Raji (cell line): Measurements from ENCODE around the gene SLC6A6.

Source experiments
- POLR2A ChIP-seq: IDR thresholded peaks from 2 replicates; pipeline ENCODE4 v1.6.1; 2011; ENCODE audit warnings: low read depth, low read length, control low read depth; ENCODE audit not compliant: insufficient read depth

The SLC6A6 gene

GRCh38 chr3:14506626-14507304 lies 104.4 kb downstream of the SLC6A6 start:
- no peak for TF ChIP-seq POLR2A

DNA sequence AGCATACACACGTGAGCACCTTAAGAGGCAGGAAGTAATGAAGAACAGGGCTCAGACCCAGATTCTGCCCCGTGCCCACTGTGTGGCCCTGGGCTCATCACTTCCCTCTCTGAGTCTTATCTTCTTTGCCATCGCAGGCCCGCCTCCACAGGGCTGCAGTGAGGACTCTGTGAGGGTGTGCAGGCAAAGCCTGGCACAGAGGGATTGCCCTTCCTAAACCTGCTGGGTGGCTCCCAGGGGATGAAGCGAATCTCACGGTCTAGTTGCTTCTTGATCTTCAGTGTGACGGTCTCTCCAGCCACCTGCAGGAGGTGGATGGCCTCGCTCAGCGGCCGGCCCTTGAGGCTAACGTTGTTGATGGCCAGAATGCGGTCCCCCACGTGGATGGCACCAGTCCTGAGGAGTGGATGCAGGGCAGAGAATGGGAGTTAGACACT lies 104.9 kb downstream of the SLC6A6 start:
- no peak for TF ChIP-seq POLR2A

- TF ChIP-seq POLR2A, result no peak
These were observed 105.5 kb downstream of the SLC6A6 start for GRCh38 chr3:14507757-14508504.

GRCh38 chr3:14508505-14508819 lies 106.1 kb downstream of the SLC6A6 start:
- TF ChIP-seq POLR2A, result no peak

GRCh38 chr3:14508966-14509795 lies 106.8 kb downstream of the SLC6A6 start:
- TF ChIP-seq POLR2A, result no peak

GRCh38 chr3:14509796-14510100 lies 107.3 kb downstream of the SLC6A6 start:
- TF ChIP-seq POLR2A, result no peak

DNA sequence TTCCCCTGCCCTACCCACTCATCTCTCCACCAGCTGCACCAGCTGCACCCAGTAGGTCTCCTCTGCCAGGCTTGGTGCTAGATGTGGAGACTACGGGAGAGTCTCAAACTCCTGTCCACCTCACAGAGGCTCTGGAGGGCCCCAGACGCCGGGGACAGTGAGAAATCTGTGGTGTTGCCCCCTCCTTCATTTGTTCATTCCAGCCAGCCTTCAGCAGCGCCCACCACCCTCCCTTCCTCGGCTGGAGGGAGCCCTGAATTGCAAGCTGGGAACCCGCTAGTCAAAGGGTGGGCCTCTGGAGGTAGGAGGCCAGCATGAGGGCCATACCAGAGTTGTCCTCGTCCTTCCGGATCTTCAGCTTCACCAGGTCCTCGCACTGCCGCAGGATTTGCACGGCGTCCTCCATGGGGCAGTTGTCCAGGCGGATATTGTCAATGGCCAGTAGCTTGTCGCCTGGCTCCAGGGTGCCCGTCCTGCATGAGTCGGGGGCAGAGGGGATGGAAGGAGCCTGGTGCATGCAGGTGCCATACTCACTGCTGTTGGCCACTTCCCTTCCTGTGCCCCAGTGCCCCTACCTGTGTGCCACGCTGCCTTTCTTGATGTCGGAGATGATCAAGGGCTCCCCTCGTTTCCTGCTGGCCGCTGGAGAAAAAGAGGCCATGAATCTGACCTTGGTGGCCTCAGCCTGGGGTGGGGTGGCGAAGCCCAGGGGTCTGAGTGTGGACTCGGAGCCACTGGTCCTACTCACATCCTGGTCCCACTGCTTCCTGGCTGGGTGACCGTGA lies 108.6 kb downstream of the SLC6A6 start:
- TF ChIP-seq POLR2A, result no peak

DNA sequence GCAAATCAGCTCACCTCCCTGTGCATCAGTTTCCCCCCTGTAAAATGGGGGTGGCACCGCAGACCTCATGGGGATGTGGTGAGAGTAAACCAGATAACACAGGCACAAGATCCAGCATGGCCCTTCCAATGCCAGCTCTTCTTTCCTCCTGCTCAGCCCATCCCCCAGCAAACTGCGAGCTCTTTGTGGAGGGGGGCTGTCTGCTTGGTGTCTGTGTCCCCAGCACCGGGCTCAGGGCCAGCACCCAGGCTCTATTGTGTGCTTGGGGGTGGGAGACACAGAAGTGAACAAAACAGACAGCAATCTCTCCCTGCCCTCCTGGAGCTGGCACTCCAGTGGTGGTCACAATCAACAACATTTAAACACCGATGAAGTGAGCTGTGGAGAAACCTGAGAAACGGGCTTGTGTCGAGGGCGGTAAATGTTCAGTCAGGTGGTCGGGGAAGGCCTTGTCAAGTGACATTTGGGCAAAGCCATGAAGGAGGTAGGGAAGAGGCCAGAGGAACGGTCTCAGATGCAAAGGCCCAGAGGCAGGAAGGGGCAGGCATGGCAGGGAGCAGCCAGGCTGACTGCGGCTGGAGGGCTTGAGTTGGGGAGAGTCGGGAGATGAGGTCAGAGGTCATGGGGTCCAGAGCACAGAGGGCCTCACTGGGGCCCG lies 109.3 kb downstream of the SLC6A6 start:
- no peak for TF ChIP-seq POLR2A

DNA sequence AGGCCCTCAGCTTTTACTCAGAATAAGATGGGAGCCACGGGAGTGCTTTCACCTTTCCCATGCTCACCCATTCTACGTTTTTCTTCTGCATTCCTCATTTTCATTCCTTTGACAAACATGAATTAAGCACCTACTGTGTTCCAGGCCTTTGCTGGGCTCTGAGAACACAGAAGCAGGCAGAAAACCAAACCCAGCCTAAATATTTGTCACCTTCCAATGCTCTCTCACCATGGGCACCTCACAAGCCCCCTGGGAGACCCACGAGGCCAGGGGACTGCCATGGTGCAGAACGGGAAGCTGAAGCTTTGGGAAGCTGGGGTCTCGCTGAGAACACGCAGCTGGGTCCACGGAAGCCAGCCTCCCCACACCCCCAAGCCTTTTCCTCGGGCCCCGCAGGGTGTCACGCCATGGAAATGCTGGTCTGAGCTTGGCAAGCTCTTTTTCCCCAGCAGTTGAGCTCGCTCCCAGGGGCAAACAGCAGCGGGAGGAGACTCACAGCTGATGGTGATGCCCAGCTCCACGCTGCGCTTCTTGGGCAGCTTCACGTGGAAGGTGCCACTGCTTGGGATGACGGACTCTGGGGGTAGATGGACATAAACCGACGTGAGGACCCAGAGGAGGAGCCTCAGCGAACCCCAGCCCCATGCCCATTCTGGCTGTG lies 110.0 kb downstream of the SLC6A6 start:
- no peak for TF ChIP-seq POLR2A

DNA sequence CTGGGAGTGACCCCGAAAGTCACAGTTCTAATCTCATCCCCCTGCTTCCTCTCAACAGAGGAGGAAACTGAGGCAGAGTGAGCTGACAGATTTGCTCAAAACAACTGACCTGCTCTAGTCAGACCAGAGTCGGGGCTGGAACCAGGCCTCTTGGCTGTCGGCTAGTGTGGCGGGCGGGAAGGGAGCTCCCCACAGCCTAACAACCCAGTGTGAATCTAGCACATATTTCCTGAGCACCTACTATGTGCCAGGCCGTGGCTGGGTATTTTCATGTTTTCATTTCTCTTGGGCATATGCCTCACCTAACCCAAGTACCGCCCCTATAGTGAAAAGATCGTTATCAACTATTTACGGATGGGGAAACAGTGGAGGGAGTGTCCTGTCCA lies 110.5 kb downstream of the SLC6A6 start:
- TF ChIP-seq POLR2A, result no peak

DNA sequence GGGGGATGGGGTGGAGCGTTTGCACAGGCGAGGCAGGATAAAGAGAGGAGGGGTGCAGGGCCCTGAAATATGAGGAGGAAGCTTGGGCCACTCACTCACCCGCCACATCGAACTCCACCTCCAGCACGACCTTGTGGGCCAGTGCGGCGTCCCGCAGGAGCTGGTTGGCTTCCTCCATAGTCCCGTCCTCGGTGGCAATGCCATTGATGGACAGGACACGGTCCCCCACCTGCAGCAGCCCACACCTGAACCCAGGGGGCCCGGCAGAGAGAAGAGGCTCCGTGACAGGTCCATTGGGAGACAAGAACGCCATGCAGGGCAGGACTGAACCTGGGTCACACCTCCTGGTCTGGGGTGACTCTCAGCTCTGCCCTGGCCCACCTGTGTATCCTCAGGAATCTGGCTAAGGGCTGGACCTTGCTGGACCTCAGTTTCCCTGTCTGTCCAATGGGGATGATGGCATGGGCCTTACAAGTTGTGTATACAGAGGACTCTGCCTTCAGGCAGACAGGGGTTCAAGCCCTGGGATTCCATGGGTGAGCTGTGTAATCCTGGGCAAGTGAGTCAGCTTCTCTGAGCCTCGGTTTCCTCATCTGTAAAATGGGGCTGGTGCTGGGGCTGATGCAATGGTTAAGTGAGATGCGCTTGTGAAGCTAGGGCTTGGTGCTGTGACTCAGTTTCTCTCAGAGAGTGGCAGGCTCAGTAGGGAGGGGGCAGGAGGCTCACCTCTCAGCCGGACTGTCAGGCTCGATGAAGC lies 111.3 kb downstream of the SLC6A6 start:
- no peak for TF ChIP-seq POLR2A

DNA sequence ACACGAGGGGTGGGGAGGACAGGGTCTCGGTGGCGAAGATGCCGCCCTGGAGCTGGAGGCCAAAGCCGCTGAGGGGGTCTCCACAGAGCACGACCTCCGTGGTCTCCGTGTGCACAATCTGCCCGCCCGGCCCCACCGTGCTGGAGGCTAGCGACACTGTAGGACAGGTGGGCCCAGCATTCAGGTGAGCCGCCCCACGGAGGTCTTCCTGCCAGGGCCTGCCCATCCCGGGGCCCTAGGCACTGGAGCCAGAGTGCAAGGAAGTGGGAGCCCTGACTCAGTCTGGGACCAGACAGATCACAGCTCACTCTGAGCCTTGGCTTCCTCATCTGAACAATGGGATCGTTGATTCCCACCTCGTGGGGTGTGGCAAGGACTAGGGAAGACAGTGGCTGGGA lies 111.9 kb downstream of the SLC6A6 start:
- TF ChIP-seq POLR2A, result no peak

DNA sequence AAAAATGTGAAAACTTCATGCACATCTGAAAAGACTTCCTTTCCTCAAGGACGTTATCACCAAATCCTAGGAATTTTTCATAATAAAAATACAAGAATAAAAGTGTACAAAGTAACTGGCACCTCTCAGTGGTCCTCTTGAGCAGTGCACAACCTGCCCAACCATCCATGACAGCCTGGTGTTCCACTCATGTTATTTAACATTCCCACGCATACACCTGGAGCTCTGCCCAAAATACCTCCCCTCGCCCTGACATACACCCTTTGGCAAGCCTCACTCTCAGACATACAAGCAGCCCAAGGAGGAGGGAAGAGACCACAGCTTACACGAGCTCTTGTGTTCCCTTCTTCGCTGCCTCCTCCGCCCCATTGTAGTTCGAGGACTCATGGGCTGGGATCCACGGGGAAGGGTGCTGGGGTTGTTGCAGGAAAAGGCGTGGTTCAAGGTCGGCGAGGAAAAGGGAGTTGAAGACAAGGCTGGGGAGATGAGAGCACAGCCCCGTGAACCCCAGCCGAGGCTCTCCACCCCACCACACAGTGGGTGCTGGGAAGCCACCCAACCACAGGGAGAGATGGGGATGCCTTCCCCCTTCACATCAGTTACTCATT lies 114.4 kb downstream of the SLC6A6 start:
- TF ChIP-seq POLR2A, result no peak
